ENCODE results near the gene OR9G1.

DNA sequence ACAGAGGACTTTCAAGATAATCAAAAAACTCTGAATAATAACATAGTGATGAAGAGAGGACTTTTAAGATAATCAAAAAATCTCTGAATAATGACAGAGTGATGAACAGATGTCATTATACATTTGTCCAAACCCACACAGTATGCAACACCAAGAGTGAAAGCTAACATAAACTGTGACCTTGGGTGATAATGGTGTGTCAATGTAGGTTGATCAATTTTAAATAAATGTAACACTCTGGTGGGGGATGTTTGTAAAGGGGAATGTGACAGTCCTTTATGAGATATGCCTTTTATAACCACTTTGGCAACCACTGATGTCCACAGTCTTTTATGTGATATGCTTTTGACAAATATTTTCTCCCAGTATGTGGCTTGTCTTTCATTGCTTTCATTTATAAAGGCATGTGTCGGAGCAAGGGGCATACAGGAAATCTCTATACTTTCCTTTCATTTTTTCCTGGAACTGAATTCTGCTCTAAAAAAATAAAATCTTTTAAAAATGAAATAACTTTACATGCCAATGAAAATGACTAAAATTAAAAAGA is 10.3 kb upstream of the OR9G1 start:
- TF ChIP-seq, protein P1, sequence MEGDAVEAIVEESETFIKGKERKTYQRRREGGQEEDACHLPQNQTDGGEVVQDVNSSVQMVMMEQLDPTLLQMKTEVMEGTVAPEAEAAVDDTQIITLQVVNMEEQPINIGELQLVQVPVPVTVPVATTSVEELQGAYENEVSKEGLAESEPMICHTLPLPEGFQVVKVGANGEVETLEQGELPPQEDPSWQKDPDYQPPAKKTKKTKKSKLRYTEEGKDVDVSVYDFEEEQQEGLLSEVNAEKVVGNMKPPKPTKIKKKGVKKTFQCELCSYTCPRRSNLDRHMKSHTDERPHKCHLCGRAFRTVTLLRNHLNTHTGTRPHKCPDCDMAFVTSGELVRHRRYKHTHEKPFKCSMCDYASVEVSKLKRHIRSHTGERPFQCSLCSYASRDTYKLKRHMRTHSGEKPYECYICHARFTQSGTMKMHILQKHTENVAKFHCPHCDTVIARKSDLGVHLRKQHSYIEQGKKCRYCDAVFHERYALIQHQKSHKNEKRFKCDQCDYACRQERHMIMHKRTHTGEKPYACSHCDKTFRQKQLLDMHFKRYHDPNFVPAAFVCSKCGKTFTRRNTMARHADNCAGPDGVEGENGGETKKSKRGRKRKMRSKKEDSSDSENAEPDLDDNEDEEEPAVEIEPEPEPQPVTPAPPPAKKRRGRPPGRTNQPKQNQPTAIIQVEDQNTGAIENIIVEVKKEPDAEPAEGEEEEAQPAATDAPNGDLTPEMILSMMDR (IDR thresholded peaks at IDR 0.05), result no peak
- no peak for TF ChIP-seq POLR2AphosphoS5 (IDR thresholded peaks at IDR 0.05)
